ENCODE data around the gene E2F2. TPM values are rescaled to one million over a fixed set of nuclear protein-coding genes. Genes with fewer than 3 reads are reported as not detected.
"Not testable (repeated sequence)": the region's sequence is repeated elsewhere in the genome, so short reads cannot be mapped to it uniquely, and the experiment has no call there.

The E2F2 gene
- total RNA-seq, 4 donors from 2014 or later = 0.10 to 0.27 (median 0.17) TPM; not detected in 1

DNA sequence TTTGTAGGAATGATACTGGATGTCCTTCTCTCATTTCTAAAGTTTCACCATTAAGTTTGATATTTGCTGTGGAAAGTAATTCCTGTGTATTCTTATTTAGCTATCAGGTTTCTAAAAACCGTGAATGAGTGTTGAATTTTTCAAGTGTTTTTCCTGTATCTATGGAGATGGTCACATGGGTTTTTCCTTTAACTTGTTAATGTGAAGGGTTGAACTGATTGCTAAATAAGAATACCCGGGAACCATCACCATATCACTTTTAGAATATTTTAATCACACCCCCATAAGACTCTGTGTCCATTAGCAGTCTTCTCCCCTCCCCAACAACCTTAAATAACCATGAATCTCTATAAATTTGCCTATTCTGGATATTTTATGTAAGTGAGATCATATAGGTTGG lies 30.6 kb downstream of the E2F2 start:
- intact Hi-C loops (cut with DNase I) = no loop called here
- H3K36me3 ChIP-seq = no peaks in the 10 kb centered on the region
- no peaks in the 10 kb centered on the region for H3K9me3 ChIP-seq
- H3K4me3 ChIP-seq (replicated peaks in 1 of 3) = no peak overlapping the region
- DNase-seq = no peak
- WGBS, 2 donors = 27 to 31% methylated on average over 2 of the region's 2 CpGs
- H3K27ac ChIP-seq = no peak overlapping the region
- H3K27me3 ChIP-seq = no peaks in the 10 kb centered on the region
- peaks cover 0 to 10% of the 10 kb centered on the region in 2 donors for H3K4me1 ChIP-seq
- no peak for TF ChIP-seq POLR2A (IDR thresholded peaks at IDR 0.05)
- TF ChIP-seq, protein P1, sequence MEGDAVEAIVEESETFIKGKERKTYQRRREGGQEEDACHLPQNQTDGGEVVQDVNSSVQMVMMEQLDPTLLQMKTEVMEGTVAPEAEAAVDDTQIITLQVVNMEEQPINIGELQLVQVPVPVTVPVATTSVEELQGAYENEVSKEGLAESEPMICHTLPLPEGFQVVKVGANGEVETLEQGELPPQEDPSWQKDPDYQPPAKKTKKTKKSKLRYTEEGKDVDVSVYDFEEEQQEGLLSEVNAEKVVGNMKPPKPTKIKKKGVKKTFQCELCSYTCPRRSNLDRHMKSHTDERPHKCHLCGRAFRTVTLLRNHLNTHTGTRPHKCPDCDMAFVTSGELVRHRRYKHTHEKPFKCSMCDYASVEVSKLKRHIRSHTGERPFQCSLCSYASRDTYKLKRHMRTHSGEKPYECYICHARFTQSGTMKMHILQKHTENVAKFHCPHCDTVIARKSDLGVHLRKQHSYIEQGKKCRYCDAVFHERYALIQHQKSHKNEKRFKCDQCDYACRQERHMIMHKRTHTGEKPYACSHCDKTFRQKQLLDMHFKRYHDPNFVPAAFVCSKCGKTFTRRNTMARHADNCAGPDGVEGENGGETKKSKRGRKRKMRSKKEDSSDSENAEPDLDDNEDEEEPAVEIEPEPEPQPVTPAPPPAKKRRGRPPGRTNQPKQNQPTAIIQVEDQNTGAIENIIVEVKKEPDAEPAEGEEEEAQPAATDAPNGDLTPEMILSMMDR (IDR thresholded peaks at IDR 0.05) = no peak

DNA sequence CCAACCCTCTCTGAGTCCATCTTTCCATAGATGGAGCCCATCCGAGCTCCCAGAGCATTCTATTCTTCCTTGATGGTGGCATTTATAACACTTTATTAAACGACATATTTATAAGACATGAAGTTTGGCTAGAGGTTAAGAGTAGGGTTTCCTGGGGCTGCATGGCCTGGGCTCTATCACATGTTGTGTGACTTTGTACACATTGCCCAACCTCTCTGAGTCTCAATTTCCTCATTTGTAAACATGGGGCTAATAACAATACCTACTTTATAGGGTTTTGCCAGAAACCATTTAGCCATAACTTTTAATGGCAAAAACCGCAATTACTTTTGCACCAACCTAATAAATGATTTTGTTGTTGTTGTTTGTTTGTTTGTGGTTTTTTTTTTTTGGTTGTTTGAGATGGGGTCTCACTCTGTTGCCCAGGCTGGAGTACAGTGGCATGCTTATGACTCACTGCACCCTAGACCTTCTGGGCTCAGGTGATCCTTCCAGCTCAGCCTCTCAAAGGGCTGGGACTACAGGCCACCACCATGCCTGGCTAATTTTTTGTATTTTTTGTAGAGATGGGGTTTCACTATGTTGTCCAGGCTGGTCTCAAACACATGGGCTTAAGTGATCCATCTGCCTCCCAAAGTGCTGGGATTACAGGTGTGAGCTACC lies 33.1 kb downstream of the E2F2 start:
- intact Hi-C loops (cut with DNase I) = loop anchor here (5.0 kb wide), 1 partner anchor 39 kb away; no protein-coding TSS in a partner anchor
- Histone ChIP-seq H3K36me3 (no peaks in the 10 kb centered on the region), H3K9me3 (no peaks in the 10 kb centered on the region), H3K27me3 (no peaks in the 10 kb centered on the region), H3K4me1 (peaks cover 0 to 6% of the 10 kb centered on the region in 2 donors), H3K4me3 (replicated peaks in 1 of 3) (no peak overlapping the region), H3K27ac (no peak overlapping the region)
- no peak for TF ChIP-seq POLR2A (IDR thresholded peaks at IDR 0.05)
- TF ChIP-seq, protein P1 (IDR thresholded peaks at IDR 0.05) = no peak
- DNase-seq = no peak
- 87 to 92% methylated on average over 3 of the region's 3 CpGs for WGBS, 2 donors

DNA sequence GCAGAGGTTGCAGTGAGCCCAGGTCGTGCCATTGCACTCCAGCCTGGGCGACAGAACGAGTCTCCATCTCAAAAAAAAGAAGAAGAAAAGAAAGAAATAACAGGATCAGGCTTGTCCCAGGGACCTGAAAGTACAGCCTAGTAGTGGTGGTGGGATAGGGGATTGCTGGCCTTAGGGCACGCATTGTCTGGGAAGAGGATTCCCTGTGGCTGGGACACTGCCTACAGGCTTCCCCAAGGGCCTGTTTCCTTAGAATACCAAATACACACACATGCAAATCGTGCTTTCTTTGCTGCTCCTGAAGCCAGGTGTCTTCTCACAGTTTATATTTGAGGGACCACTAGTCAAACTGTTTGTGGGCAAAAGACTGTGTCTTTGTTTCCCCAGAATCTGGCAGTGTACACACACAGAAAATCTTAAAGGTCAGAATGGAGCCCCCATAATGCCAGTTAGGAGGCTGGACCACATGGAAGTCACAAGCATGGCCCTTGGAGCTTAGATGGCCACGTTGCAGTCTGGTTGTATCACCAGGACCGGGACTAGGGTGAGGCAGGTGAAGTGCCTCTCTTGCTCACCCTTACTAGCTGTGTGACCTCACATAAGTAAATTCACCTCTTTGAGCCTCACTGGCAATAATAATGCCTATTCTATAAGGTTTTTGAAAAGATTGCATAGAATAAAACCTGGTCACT lies 34.4 kb downstream of the E2F2 start:
- peaks cover 0 to 6% of the 10 kb centered on the region in 2 donors for H3K4me1 ChIP-seq
- no peak overlapping the region for H3K27ac ChIP-seq
- H3K36me3 ChIP-seq = no peaks in the 10 kb centered on the region
- H3K27me3 ChIP-seq = no peaks in the 10 kb centered on the region
- intact Hi-C loops (cut with DNase I) = loop anchor here (5.0 kb wide), 1 partner anchor 41 kb away; no protein-coding TSS in a partner anchor
- 76 to 77% methylated on average over 7 of the region's 7 CpGs for WGBS, 2 donors
- H3K4me3 ChIP-seq (replicated peaks in 1 of 3) = no peak overlapping the region
- no peak for DNase-seq
- H3K9me3 ChIP-seq = no peaks in the 10 kb centered on the region
- TF ChIP-seq, protein P1 (IDR thresholded peaks at IDR 0.05) = no peak
- no peak for TF ChIP-seq POLR2A (IDR thresholded peaks at IDR 0.05)

DNA sequence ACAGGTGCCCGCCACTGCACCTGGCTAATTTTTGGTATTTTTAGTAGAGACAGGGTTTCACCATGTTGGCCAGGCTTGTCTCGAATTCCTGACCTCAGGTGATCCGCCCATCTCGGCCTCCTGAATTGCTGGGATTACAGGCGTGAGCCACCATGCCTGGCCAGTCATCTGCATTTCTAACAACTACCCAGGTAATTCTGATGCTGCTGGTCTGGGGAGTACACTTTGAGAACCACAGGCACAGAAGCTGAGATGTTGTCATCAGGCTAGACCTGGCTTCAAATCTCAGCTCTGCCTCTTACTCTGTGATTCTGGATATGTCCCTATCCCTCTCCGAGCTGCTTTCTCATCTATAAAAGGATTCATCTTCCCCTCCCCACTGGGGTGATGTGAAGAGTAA lies 36.2 kb downstream of the E2F2 start:
- 90 to 95% methylated on average over 2 to 6 of the region's 6 CpGs for WGBS, 2 donors
- not testable (repeated sequence) for H3K27me3 ChIP-seq; H3K4me3 ChIP-seq (replicated peaks in 1 of 3); H3K27ac ChIP-seq; H3K36me3 ChIP-seq; H3K4me1 ChIP-seq; DNase-seq; H3K9me3 ChIP-seq
- intact Hi-C loops (cut with DNase I) = loop anchor here (5.0 kb wide), 1 partner anchor 42 kb away; no protein-coding TSS in a partner anchor

DNA sequence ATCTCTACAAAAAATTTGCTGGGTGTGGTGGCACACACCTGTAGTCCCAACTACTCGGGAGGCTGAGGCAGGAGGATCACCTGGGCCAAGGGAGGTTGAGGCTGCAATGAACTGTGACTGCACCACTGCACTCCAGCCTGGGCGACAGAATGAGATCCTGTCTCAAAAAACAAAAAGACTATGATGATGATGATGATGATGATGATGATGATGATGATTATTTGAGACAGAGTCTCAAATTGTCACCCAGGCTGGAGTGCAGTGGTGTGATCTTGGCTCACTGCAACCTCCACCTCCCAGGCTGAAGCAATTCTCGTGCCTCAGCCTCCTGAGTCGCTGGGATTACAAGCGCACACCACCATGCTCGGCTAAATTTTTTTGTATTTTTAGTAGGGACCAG lies 38.3 kb downstream of the E2F2 start:
- H3K9me3 ChIP-seq; H3K27me3 ChIP-seq; intact Hi-C loops (cut with DNase I); H3K27ac ChIP-seq; H3K4me3 ChIP-seq (replicated peaks in 1 of 3); H3K36me3 ChIP-seq; H3K4me1 ChIP-seq; DNase-seq: not testable (repeated sequence)
- 92 to 96% methylated on average over 6 of the region's 6 CpGs for WGBS, 2 donors

DNA sequence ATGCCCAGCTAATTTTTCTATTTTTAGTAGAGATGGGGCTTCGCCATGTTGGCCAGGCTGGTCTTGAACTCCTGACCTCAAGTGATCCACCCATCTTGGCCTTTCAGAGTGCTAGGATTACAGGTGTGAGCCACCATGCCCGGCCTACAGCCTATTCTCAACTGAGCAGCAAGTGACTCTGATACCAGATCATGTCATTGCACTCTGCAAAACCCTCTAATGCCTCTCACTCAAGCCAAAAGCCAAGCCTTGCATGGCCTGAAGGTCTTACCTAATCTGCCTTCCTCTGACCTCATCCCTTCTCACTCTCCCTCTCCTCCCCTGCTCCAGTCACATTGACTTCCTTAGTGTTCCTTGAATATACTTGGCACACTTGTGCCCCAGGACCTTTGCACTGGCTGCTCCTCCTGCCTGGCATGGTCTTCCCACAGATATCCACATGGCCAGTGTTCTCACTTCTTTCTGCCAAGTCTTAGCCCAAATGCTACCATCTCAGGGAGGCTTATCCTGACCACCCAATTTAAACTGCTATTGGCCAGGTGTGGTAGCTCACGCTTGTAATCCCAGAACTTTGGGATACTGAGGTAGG lies 38.8 kb downstream of the E2F2 start:
- DNase-seq = no peak
- TF ChIP-seq, protein P1 (IDR thresholded peaks at IDR 0.05) = no peak
- TF ChIP-seq POLR2A (IDR thresholded peaks at IDR 0.05) = no peak
- H3K4me1 ChIP-seq = peaks cover 0 to 2% of the 10 kb centered on the region in 2 donors
- no peaks in the 10 kb centered on the region for H3K36me3 ChIP-seq
- intact Hi-C loops (cut with DNase I) = no loop called here
- no peaks in the 10 kb centered on the region for H3K27me3 ChIP-seq
- H3K4me3 ChIP-seq (replicated peaks in 1 of 3) = no peak overlapping the region
- no peaks in the 10 kb centered on the region for H3K9me3 ChIP-seq
- no peak overlapping the region for H3K27ac ChIP-seq
- 82 to 94% methylated on average over 3 of the region's 3 CpGs for WGBS, 2 donors

Data from thyroid gland (tissue), 4 donors.